ENCODE data around the gene SREBF2. TPM values are rescaled to one million over a fixed set of nuclear protein-coding genes. Genes with fewer than 3 reads are reported as not detected.
A peak's percentile ranks its signal among the peaks of the same experiment; 100 is the strongest.

The SREBF2 gene
- total and polyA plus RNA-seq, 2 experiments from 2014 or later, result 113 to 114 TPM

DNA sequence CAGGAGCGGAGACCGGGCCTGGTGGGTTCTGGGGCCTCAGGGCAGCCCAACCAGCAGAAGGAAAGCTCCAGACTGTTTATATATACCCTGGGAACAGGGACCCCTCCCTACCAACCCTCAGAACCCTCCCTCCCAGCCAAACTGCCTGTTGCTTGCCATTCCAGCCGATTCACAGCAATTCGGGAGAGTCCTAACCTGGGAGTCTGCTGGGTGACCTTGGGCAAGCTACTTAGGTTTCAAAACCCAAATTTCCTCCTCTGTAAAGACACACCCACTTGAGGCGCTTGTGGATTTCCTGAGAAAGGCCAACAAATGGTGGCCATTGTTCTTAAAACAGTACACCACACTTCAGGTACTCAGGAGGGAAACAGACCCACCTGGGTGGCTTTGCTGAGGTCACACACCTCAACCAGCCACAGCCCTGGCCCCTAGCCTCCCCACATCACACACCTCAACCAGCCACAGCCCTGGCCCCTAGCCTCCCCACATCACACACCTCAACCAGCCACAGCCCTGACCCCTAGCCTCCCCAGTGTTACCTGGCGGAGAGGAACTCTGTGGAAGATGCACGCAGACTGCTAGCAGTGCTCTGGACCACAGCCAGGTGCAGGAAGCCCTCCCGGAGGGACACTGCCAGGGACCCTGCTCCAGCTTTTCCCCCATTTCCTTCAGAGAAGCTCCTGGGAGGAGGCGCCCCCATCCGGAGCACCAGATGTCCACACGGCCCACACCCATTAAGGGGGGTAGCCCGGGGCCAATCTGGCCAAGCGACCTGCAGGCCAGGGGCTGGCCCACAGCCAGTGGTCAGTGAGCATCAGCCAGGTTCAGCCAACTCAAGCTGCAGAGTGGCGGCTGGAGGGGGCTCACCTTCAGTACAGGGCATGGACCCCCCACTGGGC lies 75.8 kb downstream of the SREBF2 start:
- Histone ChIP-seq H3K27ac (no peak overlapping the region), H3K9me2 (replicated peaks; ENCODE audit: insufficient read depth) (no peaks in the 10 kb centered on the region), H3K79me2 (no peaks in the 10 kb centered on the region), H3K9me3 (ENCODE audit: low read depth) (no peaks in the 10 kb centered on the region), H3K36me3 (replicated peaks; ENCODE audit: insufficient read depth, low read depth) (no peaks in the 10 kb centered on the region), H2AFZ (no peak overlapping the region), H3K4me3 (no peak overlapping the region), H3K27me3 (peaks cover 45% of the 10 kb centered on the region), H3K4me2 (no peak overlapping the region), H4K20me1 (ENCODE audit: insufficient read depth, poor library complexity, severe bottlenecking) (peaks cover 22% of the 10 kb centered on the region), H3K4me1 (ENCODE audit: insufficient read depth) (peaks cover 13% of the 10 kb centered on the region)
- WGBS (ENCODE audit: low lambda C conversion rate, missing lambda C conversion rate), result 75% methylated on average over 11 of the region's 14 CpGs
- DNase-seq (ENCODE audit: low spot score), result no peak
- TF ChIP-seq EZH2 (IDR thresholded peaks at IDR 0.05; ENCODE audit: borderline replicate concordance) (no peak), EZH2phosphoT487 (IDR thresholded peaks at IDR 0.05; ENCODE audit: low read depth, severe bottlenecking, unreplicated experiment) (no peak)
- TF ChIP-seq, protein P1, sequence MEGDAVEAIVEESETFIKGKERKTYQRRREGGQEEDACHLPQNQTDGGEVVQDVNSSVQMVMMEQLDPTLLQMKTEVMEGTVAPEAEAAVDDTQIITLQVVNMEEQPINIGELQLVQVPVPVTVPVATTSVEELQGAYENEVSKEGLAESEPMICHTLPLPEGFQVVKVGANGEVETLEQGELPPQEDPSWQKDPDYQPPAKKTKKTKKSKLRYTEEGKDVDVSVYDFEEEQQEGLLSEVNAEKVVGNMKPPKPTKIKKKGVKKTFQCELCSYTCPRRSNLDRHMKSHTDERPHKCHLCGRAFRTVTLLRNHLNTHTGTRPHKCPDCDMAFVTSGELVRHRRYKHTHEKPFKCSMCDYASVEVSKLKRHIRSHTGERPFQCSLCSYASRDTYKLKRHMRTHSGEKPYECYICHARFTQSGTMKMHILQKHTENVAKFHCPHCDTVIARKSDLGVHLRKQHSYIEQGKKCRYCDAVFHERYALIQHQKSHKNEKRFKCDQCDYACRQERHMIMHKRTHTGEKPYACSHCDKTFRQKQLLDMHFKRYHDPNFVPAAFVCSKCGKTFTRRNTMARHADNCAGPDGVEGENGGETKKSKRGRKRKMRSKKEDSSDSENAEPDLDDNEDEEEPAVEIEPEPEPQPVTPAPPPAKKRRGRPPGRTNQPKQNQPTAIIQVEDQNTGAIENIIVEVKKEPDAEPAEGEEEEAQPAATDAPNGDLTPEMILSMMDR (IDR thresholded peaks at IDR 0.05; ENCODE audit: poor library complexity), result no peak

DNA sequence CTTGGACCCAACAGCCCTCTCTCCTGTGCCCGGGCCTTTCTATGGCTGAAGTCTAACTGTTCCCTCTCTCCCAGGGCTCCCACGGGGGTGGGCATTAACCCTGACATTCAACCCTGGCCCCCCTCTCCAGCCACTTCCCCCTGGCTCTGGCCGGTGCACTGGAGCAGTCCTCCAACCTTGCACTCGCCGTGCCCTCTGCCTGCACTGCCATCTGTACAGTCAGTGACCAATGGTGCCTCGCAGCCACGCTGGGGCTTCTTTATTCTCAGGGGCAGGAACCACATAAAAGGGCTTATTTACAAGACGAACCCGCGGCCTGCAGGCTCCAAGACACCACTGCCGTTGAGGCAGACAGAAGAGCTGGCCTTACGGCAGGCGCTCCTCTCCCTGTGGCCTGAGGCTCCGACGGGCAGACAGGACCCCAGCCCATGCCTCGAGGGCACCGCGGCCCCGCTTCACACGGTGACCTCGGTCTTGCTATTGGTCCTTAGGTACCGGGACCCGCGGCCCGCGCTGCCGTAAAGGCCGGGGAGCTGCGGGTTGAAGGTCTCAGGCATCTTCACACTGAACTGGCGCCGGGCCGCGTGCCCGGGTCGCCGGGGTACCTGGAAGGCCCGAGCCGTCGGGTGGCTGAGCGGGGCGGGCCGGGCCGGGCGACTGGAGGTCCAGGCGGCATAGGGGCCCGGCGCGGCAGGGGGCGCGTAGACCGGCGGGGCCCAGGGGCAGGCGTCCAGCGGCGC lies 76.6 kb downstream of the SREBF2 start:
- peaks cover 22% of the 10 kb centered on the region for H4K20me1 ChIP-seq (ENCODE audit: insufficient read depth, poor library complexity, severe bottlenecking)
- H3K9me2 ChIP-seq (replicated peaks; ENCODE audit: insufficient read depth), result no peaks in the 10 kb centered on the region
- H3K27ac ChIP-seq, result no peak overlapping the region
- H3K36me3 ChIP-seq (replicated peaks; ENCODE audit: insufficient read depth, low read depth), result no peaks in the 10 kb centered on the region
- H3K9me3 ChIP-seq (ENCODE audit: low read depth), result no peaks in the 10 kb centered on the region
- DNase-seq (ENCODE audit: low spot score), result no peak
- H3K4me1 ChIP-seq (ENCODE audit: insufficient read depth), result peaks cover 13% of the 10 kb centered on the region
- WGBS (ENCODE audit: low lambda C conversion rate, missing lambda C conversion rate), result 36% methylated on average over 34 of the region's 55 CpGs
- H3K4me2 ChIP-seq, result peak overlapping the region; percentile 79
- H3K79me2 ChIP-seq, result no peaks in the 10 kb centered on the region
- no peak for TF ChIP-seq EZH2 (IDR thresholded peaks at IDR 0.05; ENCODE audit: borderline replicate concordance)
- TF ChIP-seq EZH2phosphoT487 (IDR thresholded peaks at IDR 0.05; ENCODE audit: low read depth, severe bottlenecking, unreplicated experiment), result no peak
- TF ChIP-seq, protein P1 (IDR thresholded peaks at IDR 0.05; ENCODE audit: poor library complexity), result no peak
- H2AFZ ChIP-seq, result no peak overlapping the region
- no peak overlapping the region for H3K4me3 ChIP-seq
- H3K27me3 ChIP-seq, result peaks cover 45% of the 10 kb centered on the region

DNA sequence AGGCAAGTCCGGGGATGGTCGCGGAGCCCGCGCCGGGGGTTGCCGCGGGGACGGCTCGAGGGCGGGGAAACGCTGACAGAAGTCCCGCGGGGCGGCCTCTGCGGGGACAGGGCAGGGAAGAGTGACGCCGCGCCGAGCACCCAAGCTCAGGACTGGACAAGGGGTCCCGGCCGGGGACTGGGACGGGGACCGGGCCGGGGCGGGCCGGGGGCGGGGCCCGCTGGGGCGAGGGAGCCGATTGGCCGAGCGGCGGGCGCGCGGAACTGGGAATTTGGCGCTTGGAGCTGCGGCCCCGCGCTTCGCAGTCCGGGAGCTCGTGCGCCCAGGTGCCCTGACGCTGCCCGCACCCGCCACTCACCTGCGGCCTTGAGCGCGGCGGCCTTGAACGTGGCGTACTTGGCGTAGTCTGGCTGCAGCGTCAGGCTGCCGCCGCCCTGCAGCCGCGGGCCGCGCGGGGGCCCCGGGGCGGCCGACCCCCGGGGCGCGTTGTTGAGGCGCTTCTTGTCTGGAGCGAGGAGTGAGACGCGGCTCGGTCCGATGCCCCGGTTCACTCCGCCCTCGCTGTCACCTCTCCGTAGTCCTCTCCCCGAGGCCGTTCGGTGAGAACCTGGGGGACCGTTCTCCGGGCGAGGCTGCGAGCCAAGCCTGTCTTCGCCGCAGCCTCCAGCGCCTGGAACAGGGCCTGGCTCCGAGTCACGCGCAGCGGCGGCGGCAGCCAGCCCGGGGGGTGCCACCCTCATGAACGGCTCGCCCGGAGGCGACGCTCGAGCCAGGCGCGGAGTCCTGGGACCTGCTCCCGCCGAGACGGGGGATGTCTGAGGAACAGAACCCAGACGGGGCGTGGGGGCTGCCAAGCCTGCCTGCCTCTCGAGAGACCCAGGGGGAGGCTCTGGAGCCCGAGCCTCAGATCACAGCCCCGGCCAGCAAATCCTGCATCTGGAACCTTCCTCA lies 77.4 kb downstream of the SREBF2 start:
- Histone ChIP-seq H3K9me3 (ENCODE audit: low read depth) (no peaks in the 10 kb centered on the region), H3K4me2 (peak overlapping the region; percentile 79), H3K27me3 (peaks cover 52% of the 10 kb centered on the region), H3K27ac (no peak overlapping the region), H2AFZ (no peak overlapping the region), H4K20me1 (ENCODE audit: insufficient read depth, poor library complexity, severe bottlenecking) (peaks cover 22% of the 10 kb centered on the region), H3K9me2 (replicated peaks; ENCODE audit: insufficient read depth) (no peaks in the 10 kb centered on the region), H3K4me1 (ENCODE audit: insufficient read depth) (peaks cover 16% of the 10 kb centered on the region), H3K36me3 (replicated peaks; ENCODE audit: insufficient read depth, low read depth) (no peaks in the 10 kb centered on the region), H3K79me2 (no peaks in the 10 kb centered on the region), H3K4me3 (no peak overlapping the region)
- WGBS (ENCODE audit: low lambda C conversion rate, missing lambda C conversion rate), result 4% methylated on average over 69 of the region's 112 CpGs
- DNase-seq (ENCODE audit: low spot score), result peak; percentile 38
- TF ChIP-seq, protein P1 (IDR thresholded peaks at IDR 0.05; ENCODE audit: poor library complexity), result no peak
- TF ChIP-seq EZH2phosphoT487 (IDR thresholded peaks at IDR 0.05; ENCODE audit: low read depth, severe bottlenecking, unreplicated experiment), result peak; percentile 48
- peak; percentile 58 for TF ChIP-seq EZH2 (IDR thresholded peaks at IDR 0.05; ENCODE audit: borderline replicate concordance)
